SK-N-SH (cell line): ENCODE results near the gene PLEKHG1. TPM values are rescaled to one million over a fixed set of nuclear protein-coding genes. Genes with fewer than 3 reads are reported as not detected.

Source experiments
- CTCF ChIA-PET: fragments of 300-600, 350-600 bp; formaldehyde crosslinking; extraction: SDS; loops from one replicate; lab custom pipeline; 2021; lab: Yijun Ruan, JAX
- POLR2A ChIA-PET: fragments of 350-600 bp; sonication (Branson Sonifier 250); formaldehyde crosslinking; extraction: SDS; loops from one replicate; lab custom pipeline; 2020; ENCODE audit warnings: antibody characterized with exemption, inconsistent platforms; lab: Yijun Ruan, JAX
- DNase-seq: peaks from one replicate; pipeline ENCODE4 v3.0.0; 2012
- H2AFZ ChIP-seq: fragments of 200-600 bp; sonication (generic); 2 replicates; pipeline ENCODE4 v1.8.1; 2016; ENCODE audit warnings: antibody characterized with exemption, mild to moderate bottlenecking, low read depth
- H3F3A ChIP-seq: fragments of 200-600 bp; sonication (generic); replicated peaks from 2 replicates; pipeline ENCODE3; 2016; ENCODE audit warnings: antibody characterized with exemption, mild to moderate bottlenecking; ENCODE audit not compliant: insufficient read depth
- H3K27ac ChIP-seq, 2 experiments: fragments of 200-500 bp in 1 of 2; fragments of 200-600 bp in 1 of 2; sonication (Bioruptor generic) in 1 of 2; sonication (generic), shearing (Covaris generic) in 1 of 2; 2 replicates each; pipeline versions ENCODE4 v1.5.1 to v1.6.1; 2014 to 2016; ENCODE audit warnings: low read depth in 2 of 2, inconsistent platforms in 1 of 2, low read length in 1 of 2, mild to moderate bottlenecking in 1 of 2, mixed read lengths in 1 of 2
- H3K27me3 ChIP-seq: fragments of 200-600 bp; sonication (generic), shearing (Covaris generic); 2 replicates; pipeline ENCODE4 v1.6.1; 2016; ENCODE audit warnings: mixed run types; ENCODE audit not compliant: insufficient read depth
- H3K36me3 ChIP-seq, 2 experiments: fragments of 200-500 bp in 1 of 2; fragments of 200-600 bp in 1 of 2; sonication (Bioruptor generic) in 1 of 2; sonication (generic) in 1 of 2; replicated peaks in 1 of 2; 2 replicates each; pipeline versions ENCODE3 to v1.5.1; 2014 to 2016; ENCODE audit warnings: low read length in 1 of 2, mild to moderate bottlenecking in 1 of 2; ENCODE audit not compliant: insufficient read depth in 2 of 2, control insufficient read depth in 1 of 2
- H3K4me1 ChIP-seq, 2 experiments: fragments of 200-500 bp in 1 of 2; fragments of 200-600 bp in 1 of 2; sonication (Bioruptor generic) in 1 of 2; sonication (generic), shearing (Covaris generic) in 1 of 2; 2 replicates each; pipeline versions ENCODE4 v1.5.1 to v1.6.1; 2014 to 2016; ENCODE audit warnings: low read depth in 1 of 2, low read length in 1 of 2, mixed run types in 1 of 2; ENCODE audit not compliant: insufficient read depth in 2 of 2, control insufficient read depth in 1 of 2
- H3K4me2 ChIP-seq: fragments of 200-600 bp; sonication (generic), shearing (Covaris generic); 2 replicates; pipeline ENCODE4 v1.6.1; 2017; ENCODE audit warnings: mixed run types
- H3K4me3 ChIP-seq, 2 experiments: fragments of 200-500 bp in 1 of 2; fragments of 200-600 bp in 1 of 2; sonication (Bioruptor generic) in 1 of 2; sonication (generic), shearing (Covaris generic) in 1 of 2; 2 replicates each; pipeline versions ENCODE4 v1.5.1 to v1.8.1; 2014 to 2016; ENCODE audit warnings: low read depth in 2 of 2, inconsistent platforms in 1 of 2, low read length in 1 of 2, mild to moderate bottlenecking in 1 of 2, mixed read lengths in 1 of 2, moderate library complexity in 1 of 2
- H3K79me2 ChIP-seq: fragments of 200-600 bp; sonication (generic); 2 replicates; pipeline ENCODE4 v1.8.1; 2017; ENCODE audit warnings: mild to moderate bottlenecking; ENCODE audit not compliant: insufficient read depth
- H3K9ac ChIP-seq: fragments of 200-600 bp; sonication (generic); 2 replicates; pipeline ENCODE4 v1.6.1; 2017; ENCODE audit warnings: mixed run types
- H3K9me2 ChIP-seq: fragments of 200-600 bp; sonication (generic); 2 replicates; pipeline ENCODE4 v1.6.1; 2017; ENCODE audit warnings: mixed run types
- H3K9me3 ChIP-seq: fragments of 200-600 bp; sonication (generic); 2 replicates; pipeline ENCODE4 v1.6.1; 2017; ENCODE audit warnings: mixed run types, mild to moderate bottlenecking, moderate library complexity
- H4K20me1 ChIP-seq: fragments of 200-600 bp; sonication (generic); 2 replicates; pipeline ENCODE4 v1.6.1; 2017; ENCODE audit warnings: mild to moderate bottlenecking, mixed run types; ENCODE audit not compliant: insufficient read depth
- CTCF ChIP-seq: fragments of 200-600 bp; sonication (generic); IDR thresholded peaks from 2 replicates; pipeline ENCODE4 v1.6.1; 2017; ENCODE audit warnings: antibody characterized with exemption, mild to moderate bottlenecking, moderate library complexity
- ELF1 ChIP-seq: IDR thresholded peaks from 2 replicates; pipeline ENCODE4 v1.4.0; 2012
- EP300 ChIP-seq, 2 experiments: IDR thresholded peaks; 2 replicates each; pipeline versions ENCODE4 v1.4.0 to v1.6.1; 2012; ENCODE audit warnings: borderline replicate concordance in 1 of 2, low read depth in 1 of 2, low read length in 1 of 2
- EZH2phosphoT487 ChIP-seq: fragments of 200-600 bp; sonication (generic); IDR thresholded peaks from 2 replicates; pipeline ENCODE4 v1.6.1; 2017; ENCODE audit warnings: low read depth, mixed run types, mild to moderate bottlenecking, antibody characterized with exemption, moderate library complexity, borderline replicate concordance
- FOSL2 ChIP-seq: IDR thresholded peaks from 2 replicates; pipeline ENCODE4 v1.4.0; 2012; ENCODE audit warnings: low read depth, mild to moderate bottlenecking, moderate library complexity, borderline replicate concordance
- GABPA ChIP-seq: IDR thresholded peaks from 2 replicates; pipeline ENCODE4 v1.4.0; 2012; ENCODE audit warnings: low read depth, mild to moderate bottlenecking
- GATA2 ChIP-seq: sonication (generic); formaldehyde crosslinking; IDR thresholded peaks from 2 replicates; pipeline ENCODE4 v1.5.0; 2020; ENCODE audit warnings: mild to moderate bottlenecking, missing genetic modification reagents
- MEF2A ChIP-seq: IDR thresholded peaks from 2 replicates; pipeline ENCODE4 v1.4.0; 2012; ENCODE audit warnings: low read depth, borderline replicate concordance
- MXI1 ChIP-seq: IDR thresholded peaks from 2 replicates; pipeline ENCODE4 v1.6.1; 2012; ENCODE audit warnings: mild to moderate bottlenecking, low read depth, low read length, improper control_type of control experiment
- NFIC ChIP-seq: IDR thresholded peaks from 2 replicates; pipeline ENCODE4 v1.4.0; 2012; ENCODE audit warnings: borderline replicate concordance
- RAD21 ChIP-seq: IDR thresholded peaks from 2 replicates; pipeline ENCODE4 v1.6.1; 2012; ENCODE audit warnings: mild to moderate bottlenecking, low read length
- SIN3A ChIP-seq: IDR thresholded peaks from 2 replicates; pipeline ENCODE4 v1.6.1; 2012; ENCODE audit warnings: low read depth, mild to moderate bottlenecking, low read length, moderate library complexity, borderline replicate concordance
- SMC3 ChIP-seq: IDR thresholded peaks from 2 replicates; pipeline ENCODE4 v1.6.1; 2012; ENCODE audit warnings: low read depth, low read length, improper control_type of control experiment
- TEAD4 ChIP-seq: IDR thresholded peaks from 2 replicates; pipeline ENCODE4 v1.4.0; 2012; ENCODE audit warnings: mild to moderate bottlenecking, borderline replicate concordance; ENCODE audit not compliant: insufficient read depth
- USF1 ChIP-seq: IDR thresholded peaks from 2 replicates; pipeline ENCODE4 v1.4.0; 2012; ENCODE audit warnings: low read depth, borderline replicate concordance
- USF2 ChIP-seq: fragments of 150-350 bp; IDR thresholded peaks from 2 replicates; pipeline ENCODE4 v1.6.1; 2017; ENCODE audit warnings: antibody characterized with exemption, low read length, low read depth, borderline replicate concordance
- WGBS: methylation state at CpG from one replicate; pipeline ENCODE4 v1.1.6; 2017; ENCODE audit warnings: low lambda C conversion rate; 5-methylcytosine and 5-hydroxymethylcytosine counted together
- polyA plus RNA-seq, 3 experiments: library from polyadenylated mRNA; depleted of rRNA; stranded (reverse); fragments of >200 nt; gene quantifications; 2 replicates each; pipeline ENCODE4 v1.2.3, GENCODE V29; 2012
- TF ChIP-seq, protein P1 (sequence below): IDR thresholded peaks from 2 replicates; pipeline ENCODE4 v1.6.1; 2012; ENCODE audit warnings: mild to moderate bottlenecking, low read depth, low read length, moderate library complexity

Gene PLEKHG1
- under 0.01 and 0.02 TPM in 2 replicates for polyA plus RNA-seq (2012; rRNA removed)
- 0.01 TPM in 2 replicates for polyA plus RNA-seq (2012; cell fraction: cytosol; rRNA removed)
- polyA plus RNA-seq (2012; cell fraction: nucleus; rRNA removed), result 0.01 and 0.02 TPM in 2 replicates

GRCh38 chr6:150599199-150600009, at the start of gene PLEKHG1:
PLEKHG1 (plus strand) TSS chr6:150599885; CDS start chr6:150733682, 133,797 bp downstream.
- ChIA-PET POLR2A (no interaction called here), CTCF (interaction anchor here (1.4 kb wide), 1 partner anchor 20 kb away, joined by 5 read pairs; no protein-coding TSS in a partner anchor)
- H4K20me1 ChIP-seq, result no peaks in the 10 kb centered on the region
- no peak within 1 kb of the TSS for H3K9ac ChIP-seq
- 2% methylated on average over 31 of the region's 54 CpGs for WGBS
- H3K27ac ChIP-seq, result no peak within 1 kb of the TSS
- H3K79me2 ChIP-seq, result no peaks in the 10 kb centered on the region
- no peaks in the 10 kb centered on the region for H3K9me3 ChIP-seq
- DNase-seq, result peak; percentile 59
- 0 out of 2 replicates have a peak within 1 kb of the TSS, but pooled peaks have one; percentile 65 for H2AFZ ChIP-seq
- H3F3A ChIP-seq, result no peaks in the 10 kb centered on the region
- TF ChIP-seq GABPA (no peak), FOSL2 (no peak), GATA2 (CRISPR knock-in tag) (no peak), SIN3A (no peak), EZH2phosphoT487 (no peak), SMC3 (no peak), MXI1 (no peak), RAD21 (no peak), NFIC (no peak), MEF2A (no peak), CTCF (no peak), USF2 (no peak), ELF1 (no peak), EP300 (IDR thresholded peaks at IDR 0.05; ENCODE audit: borderline replicate concordance in 1 of 2, low read depth in 1 of 2, low read length in 1 of 2) (no peak), USF1 (no peak), TEAD4 (no peak)
- TF ChIP-seq, protein P1, sequence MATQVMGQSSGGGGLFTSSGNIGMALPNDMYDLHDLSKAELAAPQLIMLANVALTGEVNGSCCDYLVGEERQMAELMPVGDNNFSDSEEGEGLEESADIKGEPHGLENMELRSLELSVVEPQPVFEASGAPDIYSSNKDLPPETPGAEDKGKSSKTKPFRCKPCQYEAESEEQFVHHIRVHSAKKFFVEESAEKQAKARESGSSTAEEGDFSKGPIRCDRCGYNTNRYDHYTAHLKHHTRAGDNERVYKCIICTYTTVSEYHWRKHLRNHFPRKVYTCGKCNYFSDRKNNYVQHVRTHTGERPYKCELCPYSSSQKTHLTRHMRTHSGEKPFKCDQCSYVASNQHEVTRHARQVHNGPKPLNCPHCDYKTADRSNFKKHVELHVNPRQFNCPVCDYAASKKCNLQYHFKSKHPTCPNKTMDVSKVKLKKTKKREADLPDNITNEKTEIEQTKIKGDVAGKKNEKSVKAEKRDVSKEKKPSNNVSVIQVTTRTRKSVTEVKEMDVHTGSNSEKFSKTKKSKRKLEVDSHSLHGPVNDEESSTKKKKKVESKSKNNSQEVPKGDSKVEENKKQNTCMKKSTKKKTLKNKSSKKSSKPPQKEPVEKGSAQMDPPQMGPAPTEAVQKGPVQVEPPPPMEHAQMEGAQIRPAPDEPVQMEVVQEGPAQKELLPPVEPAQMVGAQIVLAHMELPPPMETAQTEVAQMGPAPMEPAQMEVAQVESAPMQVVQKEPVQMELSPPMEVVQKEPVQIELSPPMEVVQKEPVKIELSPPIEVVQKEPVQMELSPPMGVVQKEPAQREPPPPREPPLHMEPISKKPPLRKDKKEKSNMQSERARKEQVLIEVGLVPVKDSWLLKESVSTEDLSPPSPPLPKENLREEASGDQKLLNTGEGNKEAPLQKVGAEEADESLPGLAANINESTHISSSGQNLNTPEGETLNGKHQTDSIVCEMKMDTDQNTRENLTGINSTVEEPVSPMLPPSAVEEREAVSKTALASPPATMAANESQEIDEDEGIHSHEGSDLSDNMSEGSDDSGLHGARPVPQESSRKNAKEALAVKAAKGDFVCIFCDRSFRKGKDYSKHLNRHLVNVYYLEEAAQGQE, result no peak
- TF ChIP-seq, all 33 proteins: peak for 0
- Histone ChIP-seq H3K27me3 (peaks cover 35% of the 10 kb centered on the region), H3K4me2 (peak within 1 kb of the TSS; percentile 74), H3K4me3 (peak within 1 kb of the TSS; percentile 30 to 39), H3K9me2 (no peaks in the 10 kb centered on the region), H3K4me1 (no peaks in the 10 kb centered on the region; a peak in 1 of 4 replicates), H3K36me3 (no peaks in the 10 kb centered on the region)
